Central memory CD4-positive, alpha-beta T cell (primary cell): Measurements from ENCODE around the gene P2RX6.

ENCODE experiments used
- DNase-seq: peaks from one replicate; pipeline ENCODE4 v3.0.0; 2022

P2RX6 gene

DNA sequence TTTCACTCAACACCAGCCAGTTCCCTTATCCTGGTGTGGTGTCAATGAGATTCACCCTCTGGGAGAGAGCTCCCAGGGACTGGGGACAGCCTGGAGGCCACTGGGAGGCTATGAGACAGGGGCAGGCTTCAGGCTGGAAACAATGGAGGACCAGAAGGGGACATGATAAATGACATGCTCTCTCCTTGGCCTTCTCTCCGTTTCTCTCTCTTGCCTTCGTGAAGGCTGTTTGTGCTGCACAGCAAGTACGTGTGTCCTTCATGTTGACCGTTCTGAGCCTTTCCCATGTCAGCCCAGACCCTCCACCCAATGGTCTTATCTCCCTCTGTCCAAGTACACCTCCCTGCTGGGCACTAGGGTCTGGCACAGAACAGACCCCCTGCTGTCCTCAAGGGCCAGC is 34.4 kb upstream of the P2RX6 start:
- no peak for DNase-seq

DNA sequence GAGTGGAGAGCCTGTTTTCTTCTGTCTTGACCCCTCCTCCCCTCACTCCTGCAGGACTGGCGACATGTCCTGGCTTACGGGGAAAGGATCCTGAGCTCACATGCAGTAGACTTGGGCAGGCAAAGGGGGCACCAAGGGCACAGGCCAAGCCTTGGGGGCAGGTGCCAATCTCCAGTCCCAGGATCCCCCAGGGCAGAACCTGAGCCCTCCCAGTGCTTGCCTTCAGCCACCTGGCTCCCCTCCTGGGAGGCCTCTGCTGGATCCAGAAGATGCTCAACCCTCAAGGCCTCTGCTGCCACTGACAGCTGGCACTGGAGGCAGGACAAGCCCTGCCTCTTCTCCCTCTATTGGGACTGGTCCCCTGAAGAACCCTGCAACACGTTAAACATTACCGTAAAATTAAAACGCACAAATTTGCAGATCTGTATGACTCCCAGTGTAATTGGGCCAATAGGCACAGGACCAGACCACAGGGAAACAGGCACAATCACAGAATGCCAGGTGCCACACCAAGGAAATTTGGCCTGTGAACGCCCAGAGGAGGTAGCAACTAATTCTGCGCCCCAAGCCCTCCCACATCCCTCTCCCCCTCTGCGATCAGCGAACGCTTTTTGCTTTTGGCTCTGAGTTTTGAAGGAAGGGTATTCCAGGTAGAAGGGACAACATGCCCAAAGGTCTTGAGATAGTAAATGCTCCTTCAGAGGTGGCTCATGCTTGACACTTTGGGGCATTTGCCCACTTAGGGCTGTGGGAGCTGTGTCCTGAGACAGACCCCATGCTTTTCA is 33.8 kb upstream of the P2RX6 start:
- no peak for DNase-seq

GRCh38 chr22:20981787-20982562 is 33.0 kb upstream of the P2RX6 start, which contains the start of gene LZTR1:
LZTR1 (plus strand) TSS chr22:20982297; CDS start chr22:20982372, 75 bp downstream.
- peak; percentile 65 for DNase-seq

GRCh38 chr22:20982563-20982882 is 32.4 kb upstream of the P2RX6 start:
- no peak for DNase-seq

- no peak for DNase-seq
These were observed 31.7 kb upstream of the P2RX6 start for GRCh38 chr22:20983081-20983771.

DNA sequence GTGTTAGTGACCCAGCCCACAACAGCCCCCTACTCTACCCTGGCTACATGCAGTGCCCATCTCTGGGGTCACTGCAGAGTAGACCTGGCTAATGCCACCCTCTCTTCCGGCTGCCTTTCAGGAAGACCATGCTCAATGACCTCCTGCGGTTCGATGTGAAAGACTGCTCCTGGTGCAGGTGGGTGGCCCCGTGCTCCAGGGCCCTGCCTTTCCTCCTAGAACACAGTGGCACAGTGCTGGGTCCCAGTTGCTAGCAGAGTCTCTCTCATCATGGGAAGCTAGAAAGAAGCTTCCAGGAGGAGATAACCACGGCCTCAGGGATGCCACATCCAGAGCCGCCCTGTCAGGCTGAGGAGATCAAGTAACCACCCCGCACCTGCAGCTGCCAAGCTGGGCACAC is 29.2 kb upstream of the P2RX6 start:
- no peak for DNase-seq

GRCh38 chr22:20986365-20986764 is 28.6 kb upstream of the P2RX6 start:
- DNase-seq = no peak

GRCh38 chr22:20987375-20987774 is 27.6 kb upstream of the P2RX6 start:
- DNase-seq = no peak

GRCh38 chr22:20988573-20989322 is 26.2 kb upstream of the P2RX6 start:
- no peak for DNase-seq

DNA sequence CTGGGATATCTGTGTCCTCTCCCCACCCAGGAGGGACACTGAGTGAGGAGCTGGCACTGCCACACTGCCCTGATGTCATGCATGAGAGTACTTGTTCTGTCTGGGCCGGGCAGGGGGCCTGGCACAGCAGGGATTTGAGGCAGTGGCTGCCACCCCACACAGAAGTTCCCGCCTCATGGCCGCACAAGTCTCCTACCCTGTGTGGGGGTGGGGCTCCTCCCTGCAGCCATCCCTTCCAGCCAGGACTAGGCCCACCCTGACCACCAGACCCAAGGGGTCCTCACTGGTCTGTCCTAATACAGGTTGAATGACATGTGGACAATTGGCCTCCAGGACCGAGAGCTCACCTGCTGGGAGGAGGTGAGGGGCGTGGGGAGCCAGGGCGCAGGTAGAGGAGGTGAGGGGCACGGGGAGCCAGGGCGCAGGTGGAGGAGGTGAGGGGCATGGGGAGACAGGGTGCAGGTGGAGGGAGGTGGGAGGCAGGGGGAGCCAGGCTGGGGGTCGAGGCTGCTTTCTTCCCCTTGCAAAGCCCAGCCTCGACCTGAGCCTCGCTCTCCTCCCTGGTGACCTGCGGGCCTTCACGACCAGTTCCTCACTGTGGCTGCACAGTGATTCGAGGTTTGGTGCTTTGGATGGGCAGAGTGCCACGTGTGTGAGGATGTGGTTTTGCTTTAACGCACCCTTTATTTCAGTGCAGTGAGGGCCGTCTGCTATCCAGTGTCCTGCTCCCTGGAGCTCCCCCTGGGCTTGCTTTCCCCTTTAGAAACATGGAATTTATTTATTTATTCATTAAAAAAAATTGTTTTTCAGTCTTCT is 25.4 kb upstream of the P2RX6 start:
- no peak for DNase-seq

- no peak for DNase-seq
These were observed 24.5 kb upstream of the P2RX6 start for GRCh38 chr22:20990184-20991180.

DNA sequence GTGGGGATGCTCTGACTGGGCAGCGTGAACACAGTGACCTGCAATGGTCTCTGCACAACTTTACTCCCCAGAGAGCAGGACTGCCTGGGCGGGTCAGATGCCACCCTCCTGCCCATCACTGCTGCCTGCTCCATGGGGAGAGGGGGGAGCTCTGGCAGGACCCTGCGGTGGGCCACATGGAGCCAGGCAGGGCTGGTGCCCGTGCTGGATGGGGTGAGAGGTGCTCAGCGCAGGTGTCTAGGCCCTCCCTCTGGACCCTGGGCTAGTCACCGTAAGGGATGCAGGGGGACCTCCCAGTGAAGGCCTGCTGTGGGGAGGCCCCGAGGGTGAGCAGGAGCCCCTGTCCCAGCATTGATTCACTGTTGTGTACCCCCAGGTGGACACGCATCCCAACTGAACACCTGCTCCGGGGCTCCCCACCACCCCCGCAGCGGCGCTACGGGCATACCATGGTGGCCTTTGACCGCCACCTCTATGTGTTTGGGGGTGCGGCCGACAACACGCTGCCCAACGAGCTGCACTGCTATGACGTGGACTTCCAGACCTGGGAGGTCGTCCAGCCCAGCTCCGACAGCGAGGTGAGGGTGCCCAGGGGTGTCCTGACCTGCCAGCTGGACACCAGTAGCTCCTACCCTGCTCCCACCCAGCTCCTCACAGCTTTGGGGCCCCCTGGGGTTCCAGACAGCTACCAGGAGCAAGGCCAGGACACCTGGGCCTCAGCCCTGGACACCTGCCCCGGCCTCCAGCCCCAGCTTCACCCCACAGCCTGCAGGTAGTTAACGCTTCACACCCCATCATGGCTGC is 23.5 kb upstream of the P2RX6 start:
- no peak for DNase-seq

DNA sequence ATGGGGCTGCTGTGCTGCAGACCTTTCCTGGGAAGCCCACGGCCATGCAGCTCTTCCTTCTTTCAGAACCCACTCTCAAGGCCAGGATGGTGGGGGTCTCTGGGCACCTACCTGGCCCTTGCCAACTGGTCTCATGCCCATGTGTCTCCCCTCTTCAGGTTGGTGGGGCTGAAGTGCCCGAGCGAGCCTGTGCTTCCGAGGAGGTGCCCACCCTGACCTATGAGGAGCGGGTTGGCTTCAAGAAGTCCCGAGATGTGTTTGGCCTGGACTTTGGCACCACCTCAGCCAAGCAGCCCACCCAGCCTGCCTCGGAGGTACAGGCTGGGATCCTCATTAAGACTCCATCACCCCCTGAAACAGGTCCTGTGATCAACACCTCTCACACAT is 22.9 kb upstream of the P2RX6 start:
- DNase-seq = no peak

DNA sequence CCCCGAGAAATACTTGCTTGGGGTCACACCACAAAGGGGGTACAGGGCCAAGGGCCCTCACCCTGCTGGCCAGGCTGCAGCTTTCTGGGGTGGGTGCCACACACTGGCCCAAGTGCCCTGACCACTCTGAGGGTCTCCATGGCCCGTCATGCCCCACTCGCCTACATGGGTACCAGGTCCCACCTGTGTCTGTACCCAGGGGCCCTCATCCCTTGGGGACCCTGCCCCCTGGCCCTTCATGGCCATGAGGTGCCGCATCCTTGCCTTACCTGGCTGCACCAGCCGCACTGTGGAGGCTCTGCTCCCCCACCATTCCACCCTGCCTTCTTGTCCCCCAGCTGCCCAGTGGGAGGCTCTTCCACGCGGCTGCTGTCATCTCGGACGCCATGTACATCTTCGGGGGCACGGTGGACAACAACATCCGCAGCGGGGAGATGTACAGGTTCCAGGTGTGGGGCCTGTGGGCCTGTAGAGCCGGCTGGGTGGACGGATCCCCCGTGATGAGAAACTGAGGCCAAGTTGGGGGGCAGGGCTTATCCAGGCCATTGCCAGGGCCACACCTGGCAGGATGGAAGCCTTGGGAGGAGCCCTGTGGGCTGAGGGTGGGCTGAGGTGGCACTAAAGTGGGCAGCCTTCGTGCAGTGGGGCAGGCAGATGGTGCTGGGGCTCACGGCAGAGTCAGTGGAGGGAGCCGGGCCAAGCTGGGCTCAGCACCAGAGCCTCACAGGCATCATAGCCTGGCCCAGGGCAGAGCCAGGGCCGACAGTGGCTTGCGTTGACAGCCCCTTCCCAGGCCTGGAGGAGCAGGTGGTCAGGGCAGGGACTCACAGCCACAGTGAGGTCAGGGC is 22.3 kb upstream of the P2RX6 start:
- DNase-seq = no peak

DNA sequence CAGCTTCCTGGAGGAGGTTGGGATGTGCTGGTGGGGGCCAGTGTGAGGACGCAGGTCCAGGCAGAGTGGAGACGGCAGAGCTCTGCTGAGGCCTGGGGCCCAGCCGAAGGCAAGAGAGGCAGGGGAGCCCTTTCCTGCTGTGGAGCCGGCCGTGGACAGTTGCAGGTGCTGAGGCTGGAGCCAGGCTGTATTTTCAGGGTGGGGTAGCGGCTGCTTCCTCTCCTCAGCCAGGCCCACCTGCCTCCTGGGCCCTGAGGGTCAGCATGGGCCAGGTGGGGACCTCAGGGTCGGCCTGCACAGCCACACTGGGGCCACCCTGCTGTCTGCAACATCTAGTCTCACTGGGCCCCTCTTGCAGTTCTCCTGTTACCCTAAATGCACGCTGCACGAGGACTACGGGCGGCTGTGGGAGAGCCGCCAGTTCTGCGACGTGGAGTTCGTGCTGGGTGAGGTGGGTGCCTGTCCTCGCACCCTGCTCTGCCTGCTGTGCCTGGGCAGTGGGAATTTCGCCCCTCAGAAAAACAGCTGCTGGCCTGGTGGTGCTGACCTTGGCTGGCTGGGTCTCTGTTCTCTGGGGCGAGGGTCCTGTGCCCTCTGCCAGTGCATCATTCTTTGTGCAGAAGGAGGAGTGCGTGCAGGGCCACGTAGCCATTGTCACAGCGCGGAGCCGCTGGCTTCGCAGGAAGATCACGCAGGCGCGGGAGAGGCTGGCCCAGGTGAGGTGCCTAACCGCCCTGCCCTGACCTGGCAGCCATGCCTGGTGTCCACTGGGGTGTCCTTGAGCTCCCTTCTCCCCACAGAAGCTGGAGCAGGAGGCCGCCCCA is 21.4 kb upstream of the P2RX6 start:
- DNase-seq = no peak

GRCh38 chr22:20994128-20994901 is 20.6 kb upstream of the P2RX6 start:
- DNase-seq = no peak

DNA sequence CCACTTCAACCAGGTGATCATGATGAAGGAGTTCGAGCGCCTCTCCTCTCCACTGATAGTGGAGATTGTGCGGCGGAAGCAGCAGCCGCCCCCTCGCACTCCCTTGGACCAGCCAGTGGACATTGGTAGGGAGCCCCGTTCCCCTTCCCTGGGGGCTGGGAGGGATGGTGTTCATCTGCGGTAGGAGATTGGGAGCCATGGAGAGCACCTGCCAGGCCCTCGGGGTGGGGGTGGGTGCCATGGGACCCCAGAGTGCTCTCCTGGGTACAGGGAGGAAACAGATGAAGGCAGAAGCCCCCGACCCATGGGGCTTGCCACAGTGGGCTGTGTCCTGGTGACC is 20.1 kb upstream of the P2RX6 start:
- DNase-seq = no peak
